GM12878 (cell line): ENCODE data around the gene MACROD2. TPM values are rescaled to one million over a fixed set of nuclear protein-coding genes. Genes with fewer than 3 reads are reported as not detected.

Source experiments
- ATAC-seq: fragments of 200-7000 bp; cut with Tn5 transposase; 3 replicates; pipeline ENCODE4 v1.9.1; 2020; ENCODE audit warnings: mild to moderate bottlenecking, moderate library complexity
- BruUV-seq: library from RNA; stranded (reverse); fragments of 400-500 nt; replicated peaks from 2 replicates; lab custom pipeline; 2021; lab: Mats Ljungman, UMichigan
- CTCF ChIA-PET: fragments of 300-600 bp; sonication (Branson Sonifier 250); formaldehyde crosslinking; extraction: SDS; loops from one replicate; lab custom pipeline; 2021; ENCODE audit warnings: inconsistent platforms; lab: Yijun Ruan, JAX
- POLR2A ChIA-PET: fragments of 350-600 bp; formaldehyde crosslinking; extraction: SDS; loops from one replicate; lab custom pipeline; 2021; ENCODE audit warnings: inconsistent platforms; lab: Charles Lee
- RAD21 ChIA-PET: fragments of 300-600 bp; sonication (Branson Sonifier 250); formaldehyde crosslinking; loops from one replicate; lab custom pipeline; 2023; ENCODE audit warnings: antibody characterized with exemption; ENCODE audit not compliant: unreplicated experiment; lab: Charles Lee
- SMC1A ChIA-PET: fragments of 300-600 bp; sonication (Branson Sonifier 250); formaldehyde crosslinking; loops from one replicate; lab custom pipeline; 2023; ENCODE audit not compliant: unreplicated experiment, uncharacterized antibody; lab: Charles Lee
- DNase-seq: peaks from one replicate; pipeline ENCODE4 v3.0.0-alpha.2; 2011; ENCODE audit warnings: low read depth, low spot score
- FAIRE-seq: peaks from 3 replicates; lab custom pipeline; 2011; peaks lifted over from hg19 to GRCh38; lab: Jason Lieb, UNC
- H2AFZ ChIP-seq: 2 replicates; pipeline ENCODE4 v1.6.0; 2011; ENCODE audit warnings: low read depth, low read length, control low read depth; ENCODE audit not compliant: control insufficient read depth
- H3K27ac ChIP-seq: 2 replicates; pipeline ENCODE4 v1.5.1; 2011; ENCODE audit warnings: control low read depth; ENCODE audit not compliant: control insufficient read depth, insufficient read depth
- H3K27me3 ChIP-seq, 2 experiments: replicated peaks in 1 of 2; 2 replicates each; pipeline versions ENCODE4 v1.6.0 to v1.6.1; 2011; ENCODE audit warnings: low read length in 1 of 2; ENCODE audit not compliant: control insufficient read depth in 2 of 2, insufficient read depth in 2 of 2
- H3K36me3 ChIP-seq, 2 experiments: 2 replicates each; pipeline ENCODE4 v1.5.1; 2011; ENCODE audit warnings: low read length in 1 of 2; ENCODE audit not compliant: control insufficient read depth in 2 of 2, insufficient read depth in 2 of 2
- H3K4me1 ChIP-seq: 2 replicates; pipeline ENCODE4 v1.6.1; 2011; ENCODE audit warnings: mild to moderate bottlenecking, low read length, moderate library complexity, mixed read lengths; ENCODE audit not compliant: control insufficient read depth, insufficient read depth
- H3K4me2 ChIP-seq: 2 replicates; pipeline ENCODE4 v1.6.0; 2011; ENCODE audit warnings: control low read depth; ENCODE audit not compliant: control insufficient read depth, insufficient read depth
- H3K4me3 ChIP-seq: fragments of 200-600 bp; sonication (generic); 2 replicates; pipeline ENCODE4 v1.5.1; 2016
- H3K79me2 ChIP-seq: 2 replicates; pipeline ENCODE4 v1.6.0; 2011; ENCODE audit warnings: low read length; ENCODE audit not compliant: control insufficient read depth, insufficient read depth
- H3K9ac ChIP-seq: 2 replicates; pipeline ENCODE4 v1.8.0; 2011; ENCODE audit warnings: low read length, control low read depth, mixed read lengths; ENCODE audit not compliant: control insufficient read depth, insufficient read depth
- H3K9me3 ChIP-seq: replicated peaks from 3 replicates; pipeline ENCODE4 v1.5.1; 2011; ENCODE audit warnings: mild to moderate bottlenecking, low read length; ENCODE audit not compliant: control insufficient read depth, insufficient read depth
- H4K20me1 ChIP-seq: 2 replicates; pipeline ENCODE4 v1.6.0; 2011; ENCODE audit not compliant: control insufficient read depth, insufficient read depth
- BRCA1 ChIP-seq: IDR thresholded peaks from 2 replicates; pipeline ENCODE4 v1.6.1; 2011; ENCODE audit warnings: low read depth, low read length, improper control_type of control experiment
- CBX3 ChIP-seq: fragments of 200-600 bp; sonication (generic); IDR thresholded peaks from 2 replicates; pipeline ENCODE4 v1.6.1; 2016; ENCODE audit warnings: low read depth, borderline replicate concordance
- CEBPB ChIP-seq, 2 experiments: fragments of 150-350 bp in 1 of 2; IDR thresholded peaks; 2 replicates each; pipeline ENCODE4 v1.6.1; 2012 to 2014; ENCODE audit warnings: low read depth in 2 of 2, low read length in 2 of 2, borderline replicate concordance in 1 of 2, inconsistent platforms in 1 of 2
- GABPA ChIP-seq: IDR thresholded peaks from 2 replicates; pipeline ENCODE4 v1.6.1; 2014; ENCODE audit warnings: antibody characterized with exemption, low read depth, mild to moderate bottlenecking, inconsistent platforms
- IRF3 ChIP-seq: fragments of 450-650 bp; IDR thresholded peaks from 2 replicates; pipeline ENCODE4 v1.6.1; 2014; ENCODE audit warnings: mild to moderate bottlenecking
- JUND ChIP-seq: IDR thresholded peaks from 2 replicates; pipeline ENCODE4 v1.6.1; 2012; ENCODE audit warnings: low read depth, mild to moderate bottlenecking, low read length, improper control_type of control experiment, moderate library complexity
- MEF2A ChIP-seq: IDR thresholded peaks from 2 replicates; pipeline ENCODE4 v1.6.1; 2011; ENCODE audit warnings: low read depth, mild to moderate bottlenecking, low read length, moderate library complexity; ENCODE audit not compliant: insufficient read depth
- NKRF ChIP-seq: fragments of 450-650 bp; conservative IDR thresholded peaks from 2 replicates; pipeline ENCODE4 v1.6.1; 2017; ENCODE audit warnings: mild to moderate bottlenecking, moderate library complexity
- NRF1 ChIP-seq: conservative IDR thresholded peaks from 2 replicates; pipeline ENCODE4 v1.6.1; 2011; ENCODE audit warnings: mild to moderate bottlenecking, low read depth, low read length, improper control_type of control experiment
- RBBP5 ChIP-seq: fragments of 200-600 bp; sonication (generic); conservative IDR thresholded peaks from 2 replicates; pipeline ENCODE4 v1.6.1; 2016
- TAF1 ChIP-seq: IDR thresholded peaks from 2 replicates; pipeline ENCODE4 v1.6.1; 2011; ENCODE audit warnings: mild to moderate bottlenecking, low read depth, low read length, borderline replicate concordance
- ZNF24 ChIP-seq: fragments of 450-650 bp; IDR thresholded peaks from 2 replicates; pipeline ENCODE4 v1.6.1; 2017; ENCODE audit warnings: antibody characterized with exemption, mild to moderate bottlenecking
- WGBS: methylation state at CpG from one replicate; pipeline ENCODE4 v1.1.6; 2016; ENCODE audit warnings: low lambda C conversion rate; ENCODE audit not compliant: insufficient replicate concordance, insufficient coverage; ENCODE audit errors: missing lambda C conversion rate; 5-methylcytosine and 5-hydroxymethylcytosine counted together
- in situ Hi-C: fragments of 300-500 bp; cut with MboI; formaldehyde crosslinking; loops from 9 replicates; pipeline ENCODE4 v1.14.3; 2018; ENCODE audit warnings: mixed read lengths
- intact Hi-C: fragments of 100-400 bp; cut with micrococcal nuclease; formaldehyde crosslinking; loops from one replicate; pipeline ENCODE4 v1.14.2; 2022; ENCODE audit not compliant: unreplicated experiment
- polyA plus RNA-seq, 11 experiments: library from polyadenylated mRNA; depleted of rRNA in 4 of 11; unstranded in 6 of 11; stranded (reverse) in 5 of 11; fragments of >200 nt; fragmentation: Nextera tagmentation in 4 of 11; fragmentation: Illumina TruSeq in 1 of 11; extraction: Ambion mirVana in 4 of 11; extraction: Trizol in 1 of 11; gene quantifications; 1 replicate in 1 of 11; 2 replicates in 10 of 11; pipeline versions ENCODE4 v1.2.1 to v1.2.3, GENCODE V29; 2011 to 2016; ENCODE audit warnings: inconsistent platforms in 2 of 11, missing spikeins in 2 of 11, low read depth in 1 of 11
- total RNA-seq, 4 experiments: library from RNA; depleted of rRNA in 3 of 4; stranded (reverse); fragments of >200 nt in 3 of 4; fragmentation: Illumina TruSeq in 1 of 4; extraction: Trizol in 1 of 4; gene quantifications; 2 replicates each; pipeline versions ENCODE4 v1.2.1 to v1.2.3, GENCODE V29; 2013 to 2021

The MACROD2 gene
- total and polyA plus RNA-seq, 10 of the 15 experiments (the other 5 are each of a cell fraction or from before 2014, with no cell fraction given) = 1.1 to 21.5 (median 2.2) TPM

DNA sequence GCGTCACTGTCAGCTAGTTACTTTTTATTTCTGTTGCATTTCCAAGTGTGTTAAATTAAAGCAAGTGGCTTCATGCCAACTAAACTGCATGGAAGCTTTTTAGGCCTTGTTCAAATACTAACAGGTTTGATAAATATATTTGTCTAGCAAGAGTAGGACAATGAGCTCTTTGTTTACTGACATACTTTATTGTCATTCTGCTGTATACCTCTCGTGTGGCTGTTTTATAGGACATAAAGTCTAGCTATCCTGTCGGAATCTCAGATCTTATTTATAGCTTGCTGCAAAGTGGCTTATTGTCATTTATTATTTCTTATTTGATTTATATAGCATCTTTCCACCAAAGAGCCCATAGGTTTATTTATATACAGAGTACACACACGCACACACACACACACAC is 1866.9 kb downstream of the MACROD2 start:
- RAD21 ChIA-PET = no interaction called here
- Histone ChIP-seq H3K9me3 (no peaks in the 10 kb centered on the region; the same call in 2 of the 3 replicates), H3K9ac (no peak overlapping the region), H3K27me3 (no peaks in the 10 kb centered on the region), H3K27ac (no peak overlapping the region), H4K20me1 (no peaks in the 10 kb centered on the region), H3K79me2 (no peaks in the 10 kb centered on the region), H3K36me3 (no peaks in the 10 kb centered on the region), H3K4me3 (no peak overlapping the region), H3K4me1 (peaks cover 4% of the 10 kb centered on the region), H2AFZ (no peak overlapping the region), H3K4me2 (no peak overlapping the region)
- in situ Hi-C loops (no loop called here), intact Hi-C loops (no loop called here)
- BruUV-seq = no TSS peak
- TF ChIP-seq RBBP5 (no peak), CEBPB (IDR thresholded peaks at IDR 0.05; ENCODE audit: borderline replicate concordance in 1 of 2, low read depth in 2 of 2, low read length in 2 of 2) (no peak), BRCA1 (no peak), IRF3 (no peak), NRF1 (no peak), TAF1 (no peak), JUND (no peak), ZNF24 (no peak), NKRF (no peak), CBX3 (no peak), GABPA (no peak), MEF2A (no peak)
- FAIRE-seq = no peak
- no peak for ATAC-seq
- DNase-seq = no peak
- SMC1A ChIA-PET = interaction anchor here (0.8 kb wide), 1 partner anchor 29 kb away, joined by 3 read pairs; no protein-coding TSS in a partner anchor
- POLR2A ChIA-PET = no interaction called here
- CTCF ChIA-PET = interaction anchor here (0.8 kb wide), 1 partner anchor 19 kb away, joined by 3 read pairs; no protein-coding TSS in a partner anchor
- WGBS = 73% methylated on average over 4 of the region's 4 CpGs
